Mucosa of rectum (tissue), 2 donors: ENCODE data around the gene TMEM151A.

ENCODE experiments used
- H3K27ac ChIP-seq, 2 donors: one replicate each; pipeline ENCODE4 v1.7.0; 2013; ENCODE audit warnings: inconsistent platforms in 2 of 2, low read depth in 2 of 2, low read length in 2 of 2
- H3K27me3 ChIP-seq, 2 donors: one replicate each; pipeline ENCODE4 v1.7.0; 2013; ENCODE audit warnings: low read length in 2 of 2; ENCODE audit not compliant: control insufficient read depth in 2 of 2, insufficient read depth in 2 of 2
- H3K36me3 ChIP-seq, 2 donors: one replicate each; pipeline ENCODE4 v1.7.0; 2013; ENCODE audit warnings: low read length in 2 of 2; ENCODE audit not compliant: control insufficient read depth in 2 of 2, insufficient read depth in 2 of 2
- H3K4me1 ChIP-seq, 2 donors: one replicate each; pipeline ENCODE4 v1.7.0; 2013; ENCODE audit warnings: low read length in 2 of 2, mild to moderate bottlenecking in 1 of 2; ENCODE audit not compliant: control insufficient read depth in 2 of 2, insufficient read depth in 2 of 2
- H3K4me3 ChIP-seq, 2 donors: one replicate each; pipeline ENCODE4 v1.7.0; 2013; ENCODE audit warnings: low read length in 2 of 2
- H3K9ac ChIP-seq, 2 donors: one replicate each; pipeline ENCODE4 v1.7.0; 2013; ENCODE audit warnings: low read length in 2 of 2, low read depth in 1 of 2, mild to moderate bottlenecking in 1 of 2
- H3K9me3 ChIP-seq, 2 donors: one replicate each; pipeline ENCODE4 v1.7.0; 2013; ENCODE audit warnings: low read length in 2 of 2; ENCODE audit not compliant: control insufficient read depth in 2 of 2
- donor health status: healthy.
- donor health status: Normal muscosa, but diverticular disease.

TMEM151A gene

DNA sequence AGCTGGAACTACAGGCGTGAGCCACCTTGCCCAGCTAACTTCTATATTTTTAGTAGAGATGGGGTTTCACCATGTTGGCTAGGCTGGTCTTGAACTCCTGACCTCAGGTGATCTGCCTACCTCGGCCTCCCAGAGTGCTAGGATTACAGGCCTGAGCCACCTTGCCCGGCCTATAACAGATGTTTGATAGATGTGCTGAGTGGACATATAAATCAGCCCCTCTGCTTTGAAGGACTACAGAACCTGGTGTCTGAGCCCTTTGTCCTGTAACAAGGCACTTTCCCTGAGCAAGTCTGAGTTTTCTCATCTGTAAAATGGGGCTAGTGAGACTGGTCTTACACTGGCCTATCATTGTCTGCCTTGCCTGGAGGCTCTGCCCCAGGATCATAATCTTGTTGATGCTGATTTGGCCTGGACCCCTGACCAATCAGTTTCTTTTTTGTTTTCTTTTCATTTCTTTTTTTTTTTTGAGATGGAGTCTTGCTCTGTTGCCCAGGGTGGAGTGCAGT is 37.5 kb downstream of the TMEM151A start:
- Histone ChIP-seq H3K27me3 (no peaks in the 10 kb centered on the region), H3K36me3 (peaks cover 0 to 10% of the 10 kb centered on the region in 2 donors), H3K9me3 (no peaks in the 10 kb centered on the region), H3K9ac (no peak overlapping the region), H3K4me3 (no peak overlapping the region), H3K27ac (no peak overlapping the region), H3K4me1 (peaks cover 14 to 15% of the 10 kb centered on the region in 2 donors)

DNA sequence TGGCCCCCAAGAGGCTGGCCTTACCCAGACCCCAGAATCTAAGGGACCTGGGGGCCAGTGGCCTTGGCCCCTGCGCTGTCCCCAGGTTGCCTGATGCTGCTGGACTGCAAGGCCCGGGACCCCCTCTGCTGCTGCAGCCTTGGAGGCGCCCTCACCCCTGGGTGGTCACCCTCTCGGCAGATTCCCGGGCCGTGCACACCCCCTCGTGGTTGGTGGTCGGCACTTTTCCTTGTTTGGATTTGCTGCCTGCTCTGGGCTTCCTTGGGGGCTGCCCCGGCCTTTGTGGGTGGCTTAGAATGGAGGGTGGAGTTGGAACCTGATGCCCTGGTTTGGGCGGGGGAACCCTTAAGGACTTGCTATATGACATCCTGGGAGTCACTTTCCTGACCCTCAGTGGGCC is 39.2 kb downstream of the TMEM151A start:
- H3K9me3 ChIP-seq, result no peaks in the 10 kb centered on the region
- H3K4me3 ChIP-seq, result no peak overlapping the region
- peaks cover 20 to 22% of the 10 kb centered on the region in 2 donors for H3K4me1 ChIP-seq
- H3K36me3 ChIP-seq, result peaks cover 0 to 10% of the 10 kb centered on the region in 2 donors
- H3K27me3 ChIP-seq, result no peaks in the 10 kb centered on the region
- no peak overlapping the region for H3K27ac ChIP-seq
- H3K9ac ChIP-seq, result no peak overlapping the region

DNA sequence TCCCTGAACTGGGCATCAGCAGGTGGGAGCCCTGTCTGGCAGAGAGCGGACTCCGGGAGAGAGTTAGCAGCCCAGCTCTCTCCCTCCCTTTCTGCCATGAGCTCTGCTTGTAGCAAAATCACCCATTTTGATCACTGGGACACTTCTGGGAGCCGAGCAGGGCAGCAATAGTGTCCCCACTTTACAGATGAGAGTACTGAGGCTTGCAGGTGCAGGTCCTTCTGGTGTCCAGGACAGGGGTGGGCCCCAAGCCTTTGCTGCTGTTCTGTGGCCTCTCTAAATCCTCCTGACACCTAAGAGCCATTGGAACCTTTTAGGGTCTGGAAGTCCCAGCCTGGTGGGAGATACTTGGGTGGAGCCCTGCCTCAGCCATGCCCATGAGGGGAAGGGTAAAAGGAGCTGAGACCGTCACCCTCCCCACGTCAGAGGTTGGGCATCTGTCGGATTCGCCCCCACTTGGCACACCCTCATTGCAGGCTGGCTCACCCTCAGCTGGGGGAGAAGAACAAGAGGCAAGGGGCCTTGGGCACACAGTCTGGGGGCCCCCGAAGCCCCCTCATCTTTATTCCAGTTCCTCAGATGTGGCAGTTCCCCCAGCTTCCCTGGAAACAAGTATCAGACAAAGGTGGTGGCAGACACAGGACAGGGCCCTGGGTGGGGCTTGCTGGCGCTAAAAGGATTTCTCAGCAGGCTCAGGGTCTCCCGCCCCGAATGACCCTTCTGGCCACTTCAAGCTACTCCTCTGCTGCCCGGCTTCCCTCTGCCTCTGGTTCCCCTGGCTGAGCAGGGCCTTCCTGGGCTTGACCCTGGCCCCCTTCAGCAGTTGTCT is 40.1 kb downstream of the TMEM151A start:
- Histone ChIP-seq H3K27ac (no peak overlapping the region), H3K36me3 (peaks cover 0 to 10% of the 10 kb centered on the region in 2 donors), H3K27me3 (no peaks in the 10 kb centered on the region), H3K4me1 (peaks cover 27 to 30% of the 10 kb centered on the region in 2 donors), H3K9me3 (no peaks in the 10 kb centered on the region), H3K9ac (no peak overlapping the region), H3K4me3 (no peak overlapping the region)

DNA sequence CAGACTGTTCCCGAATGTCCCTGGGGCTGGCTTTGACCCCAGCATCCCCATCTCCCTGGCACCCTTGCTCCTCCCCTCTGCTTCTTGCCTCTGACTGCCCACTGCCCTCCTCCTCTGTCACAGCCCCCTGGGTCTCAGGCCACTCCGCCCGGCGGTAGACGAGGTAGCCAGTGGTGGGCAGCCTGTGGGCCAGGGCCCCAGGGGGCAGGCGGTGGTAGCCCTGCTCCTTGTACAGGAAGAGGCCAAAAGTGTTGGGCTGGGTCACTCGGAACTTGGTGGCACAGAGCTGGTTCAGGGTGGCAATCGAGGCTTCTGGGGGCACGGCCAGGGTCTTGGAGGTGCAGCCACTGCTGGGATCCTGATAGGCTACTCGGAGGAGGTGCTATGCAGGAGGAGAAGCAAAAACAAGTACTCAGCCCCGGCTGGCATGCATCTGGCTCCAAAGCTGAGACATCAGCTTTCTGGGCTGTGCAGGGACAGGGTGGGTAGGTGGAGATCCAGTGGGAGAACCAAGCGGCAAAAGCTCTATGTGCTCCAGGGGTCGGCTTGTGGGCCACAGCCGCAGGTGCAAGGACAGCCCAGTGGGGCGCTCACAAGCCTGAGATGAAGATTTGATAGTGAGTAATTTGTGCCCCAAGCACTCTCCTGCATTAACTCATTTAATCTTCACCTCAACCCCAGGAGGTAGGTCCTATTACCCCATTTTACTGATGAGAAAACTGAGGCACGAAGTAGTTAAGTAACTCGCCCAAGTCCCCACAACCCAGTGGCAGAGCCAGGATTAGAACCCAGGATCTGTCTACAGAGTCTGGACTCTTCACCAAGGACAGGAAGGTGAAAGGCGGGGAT is 40.9 kb downstream of the TMEM151A start:
- Histone ChIP-seq H3K27ac (no peak overlapping the region), H3K9me3 (no peaks in the 10 kb centered on the region), H3K4me3 (no peak overlapping the region), H3K9ac (no peak overlapping the region), H3K4me1 (peaks cover 26 to 28% of the 10 kb centered on the region in 2 donors), H3K27me3 (no peaks in the 10 kb centered on the region), H3K36me3 (peaks cover 0 to 13% of the 10 kb centered on the region in 2 donors)

GRCh38 chr11:66333220-66333877 is 41.7 kb downstream of the TMEM151A start:
- Histone ChIP-seq H3K4me1 (peaks cover 18 to 20% of the 10 kb centered on the region in 2 donors), H3K36me3 (peaks cover 0 to 13% of the 10 kb centered on the region in 2 donors), H3K4me3 (no peak overlapping the region), H3K27me3 (no peaks in the 10 kb centered on the region), H3K9me3 (no peaks in the 10 kb centered on the region), H3K9ac (no peak overlapping the region), H3K27ac (no peak overlapping the region)

- Histone ChIP-seq H3K27me3 (no peaks in the 10 kb centered on the region), H3K36me3 (peaks cover 4 to 19% of the 10 kb centered on the region in 2 donors), H3K9me3 (no peaks in the 10 kb centered on the region), H3K27ac (no peak overlapping the region), H3K4me1 (peaks cover 14 to 16% of the 10 kb centered on the region in 2 donors), H3K4me3 (no peak overlapping the region), H3K9ac (no peak overlapping the region)
These were observed 42.4 kb downstream of the TMEM151A start for GRCh38 chr11:66333896-66334604.

DNA sequence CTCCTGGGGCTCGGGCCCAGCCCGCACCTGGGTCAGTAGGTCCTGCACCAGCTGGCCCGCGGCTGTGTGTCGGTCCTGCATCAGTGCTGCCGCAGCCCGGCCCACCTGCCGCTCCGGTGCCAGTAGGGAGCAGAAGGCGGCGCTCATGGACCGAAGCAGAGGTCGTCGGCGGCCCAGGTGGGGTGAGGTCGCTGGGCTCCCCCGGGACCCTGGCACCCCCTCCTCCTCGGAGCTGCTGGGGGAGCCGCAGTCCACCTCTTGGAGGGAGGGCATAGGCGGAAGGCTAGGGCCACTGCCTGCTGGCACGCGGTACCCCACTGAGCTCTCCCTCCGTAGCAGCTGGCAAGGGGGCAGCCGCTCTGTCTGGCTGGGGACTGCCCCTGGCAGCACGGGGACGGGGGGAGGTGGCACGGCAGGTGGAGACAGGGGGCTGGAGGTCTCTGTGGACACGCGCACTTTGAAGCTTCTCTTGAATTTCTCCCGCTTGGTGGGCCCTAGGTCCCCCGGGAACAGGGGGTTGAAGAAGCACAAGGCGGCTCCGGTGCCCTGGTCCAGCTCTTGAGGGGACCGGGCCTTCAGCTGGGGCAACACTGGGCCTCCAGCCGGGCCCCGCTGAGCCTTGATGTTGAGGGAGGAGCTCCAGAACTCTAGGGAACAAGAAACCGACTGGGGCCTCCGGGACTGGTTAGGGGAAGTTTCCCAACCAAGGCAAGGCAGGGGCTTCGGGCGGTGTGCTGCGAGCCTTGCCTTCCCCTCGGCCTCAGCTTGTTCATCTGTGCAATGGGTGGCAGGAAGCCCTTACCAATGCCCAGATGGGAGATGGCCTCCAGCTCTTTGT is 43.1 kb downstream of the TMEM151A start:
- peak overlapping the region; percentile 32 to 77 for H3K9ac ChIP-seq
- peak overlapping the region; percentile 72 to 74 for H3K4me3 ChIP-seq
- peaks cover 14 to 16% of the 10 kb centered on the region in 2 donors for H3K4me1 ChIP-seq
- H3K36me3 ChIP-seq, result peaks cover 5 to 27% of the 10 kb centered on the region in 2 donors
- no peak overlapping the region for H3K27ac ChIP-seq
- no peaks in the 10 kb centered on the region for H3K9me3 ChIP-seq
- H3K27me3 ChIP-seq, result no peaks in the 10 kb centered on the region

DNA sequence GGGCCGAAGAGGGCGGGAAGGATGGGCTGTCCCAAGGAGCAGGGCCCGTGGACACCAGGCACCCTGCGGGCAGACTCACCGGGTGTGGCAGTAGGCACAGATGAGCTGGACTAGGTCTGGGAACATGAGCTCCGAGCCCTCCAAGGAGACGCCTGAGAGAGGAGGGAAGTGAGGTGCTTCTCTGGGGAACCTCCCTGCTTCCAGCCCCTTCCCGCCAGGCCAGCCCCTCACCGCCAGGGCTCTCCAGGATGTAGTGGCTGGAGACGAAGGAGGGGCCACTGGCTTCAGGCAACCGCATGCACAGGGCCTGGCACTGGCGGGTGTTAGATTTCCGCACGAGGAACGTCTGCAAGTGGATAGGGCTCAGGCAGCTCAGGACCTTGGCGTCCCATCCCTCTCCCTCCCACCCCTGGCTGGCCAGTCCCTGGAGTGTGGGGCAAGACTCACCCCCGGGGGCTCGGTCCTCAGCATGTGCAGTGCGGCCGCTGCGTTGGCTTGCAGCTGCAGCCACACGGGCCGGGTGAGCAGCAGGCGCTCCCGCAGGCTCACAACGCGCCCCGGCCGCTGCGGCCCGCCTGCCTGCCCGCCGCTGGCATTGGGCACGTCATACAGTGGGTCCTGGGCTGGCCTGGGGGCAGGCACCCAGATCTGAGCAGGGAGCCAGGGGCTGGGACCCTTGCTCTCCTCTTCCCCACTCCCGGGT is 44.0 kb downstream of the TMEM151A start:
- Histone ChIP-seq H3K9ac (peak overlapping the region; percentile 70 to 77), H3K27ac (peak overlapping the region; percentile 61 to 80), H3K9me3 (no peaks in the 10 kb centered on the region), H3K4me3 (peak overlapping the region; percentile 72 to 74), H3K36me3 (peaks cover 13 to 36% of the 10 kb centered on the region in 2 donors), H3K4me1 (peaks cover 14 to 16% of the 10 kb centered on the region in 2 donors), H3K27me3 (no peaks in the 10 kb centered on the region)
